Osteoblast (primary cell): ENCODE data around the gene CACNA1C. TPM values are rescaled to one million over a fixed set of nuclear protein-coding genes. Genes with fewer than 3 reads are reported as not detected.

Source experiments
- DNase-seq: peaks from one replicate; pipeline ENCODE4 v3.0.0; 2011; ENCODE audit warnings: low spot score, mixed read lengths; ENCODE audit not compliant: insufficient read length; ENCODE audit errors: missing footprints
- H2AFZ ChIP-seq: 2 replicates; pipeline ENCODE4 v1.6.0; 2011; ENCODE audit warnings: mild to moderate bottlenecking, low read length
- H3K27ac ChIP-seq: 2 replicates; pipeline ENCODE4 v1.5.1; 2011; ENCODE audit warnings: mild to moderate bottlenecking, low read depth, low read length, moderate library complexity
- H3K27me3 ChIP-seq: 2 replicates; pipeline ENCODE4 v1.6.0; 2012; ENCODE audit warnings: mild to moderate bottlenecking, control low read depth, inconsistent platforms, low read length, moderate library complexity; ENCODE audit not compliant: insufficient read depth
- H3K36me3 ChIP-seq: 2 replicates; pipeline ENCODE4 v1.5.1; 2011; ENCODE audit warnings: mild to moderate bottlenecking, low read length, control low read depth, moderate library complexity; ENCODE audit not compliant: insufficient read depth
- H3K4me1 ChIP-seq: 2 replicates; pipeline ENCODE4 v1.5.1; 2011; ENCODE audit warnings: mild to moderate bottlenecking, low read length, control low read depth, moderate library complexity; ENCODE audit not compliant: insufficient read depth
- H3K4me2 ChIP-seq: 2 replicates; pipeline ENCODE4 v1.6.0; 2011; ENCODE audit warnings: mild to moderate bottlenecking, low read length; ENCODE audit not compliant: insufficient read depth
- H3K4me3 ChIP-seq: fragments of 200-600 bp; sonication (generic); 3 replicates; pipeline ENCODE4 v1.5.1; 2012; ENCODE audit warnings: mild to moderate bottlenecking, low read length, inconsistent platforms; ENCODE audit not compliant: insufficient read depth
- H3K79me2 ChIP-seq: 2 replicates; pipeline ENCODE4 v1.6.0; 2012; ENCODE audit warnings: mild to moderate bottlenecking, low read length, control low read depth, inconsistent platforms; ENCODE audit not compliant: insufficient read depth
- H3K9me3 ChIP-seq: 2 replicates; pipeline ENCODE4 v1.5.1; 2011; ENCODE audit warnings: low read depth, low read length, control low read depth
- H4K20me1 ChIP-seq: 2 replicates; pipeline ENCODE4 v1.6.0; 2012; ENCODE audit warnings: mild to moderate bottlenecking, low read length, control low read depth; ENCODE audit not compliant: insufficient read depth
- total RNA-seq: library from RNA; depleted of rRNA; stranded (reverse); fragments of >200 nt; gene quantifications from 2 replicates; pipeline ENCODE4 v1.2.3, GENCODE V29; 2012
- TF ChIP-seq, protein P1 (sequence below): IDR thresholded peaks from 2 replicates; pipeline ENCODE4 v1.5.1; 2011; ENCODE audit warnings: mild to moderate bottlenecking, low read depth, low read length, moderate library complexity; ENCODE audit errors: extremely low read depth

The CACNA1C gene
- total RNA-seq, 1 donor: 19.2 TPM

GRCh38 chr12:2395354-2395977, 342.7 kb downstream of the CACNA1C start:
- Histone ChIP-seq H3K27me3 (no peaks in the 10 kb centered on the region), H3K9me3 (no peaks in the 10 kb centered on the region), H3K79me2 (peaks cover under 1% of the 10 kb centered on the region), H4K20me1 (peaks cover 40% of the 10 kb centered on the region), H3K4me2 (no peak overlapping the region), H3K4me3 (no peak overlapping the region), H3K36me3 (no peaks in the 10 kb centered on the region), H3K4me1 (peaks cover 20% of the 10 kb centered on the region), H3K27ac (no peak overlapping the region), H2AFZ (no peak overlapping the region)
- DNase-seq: no peak
- TF ChIP-seq, protein P1, sequence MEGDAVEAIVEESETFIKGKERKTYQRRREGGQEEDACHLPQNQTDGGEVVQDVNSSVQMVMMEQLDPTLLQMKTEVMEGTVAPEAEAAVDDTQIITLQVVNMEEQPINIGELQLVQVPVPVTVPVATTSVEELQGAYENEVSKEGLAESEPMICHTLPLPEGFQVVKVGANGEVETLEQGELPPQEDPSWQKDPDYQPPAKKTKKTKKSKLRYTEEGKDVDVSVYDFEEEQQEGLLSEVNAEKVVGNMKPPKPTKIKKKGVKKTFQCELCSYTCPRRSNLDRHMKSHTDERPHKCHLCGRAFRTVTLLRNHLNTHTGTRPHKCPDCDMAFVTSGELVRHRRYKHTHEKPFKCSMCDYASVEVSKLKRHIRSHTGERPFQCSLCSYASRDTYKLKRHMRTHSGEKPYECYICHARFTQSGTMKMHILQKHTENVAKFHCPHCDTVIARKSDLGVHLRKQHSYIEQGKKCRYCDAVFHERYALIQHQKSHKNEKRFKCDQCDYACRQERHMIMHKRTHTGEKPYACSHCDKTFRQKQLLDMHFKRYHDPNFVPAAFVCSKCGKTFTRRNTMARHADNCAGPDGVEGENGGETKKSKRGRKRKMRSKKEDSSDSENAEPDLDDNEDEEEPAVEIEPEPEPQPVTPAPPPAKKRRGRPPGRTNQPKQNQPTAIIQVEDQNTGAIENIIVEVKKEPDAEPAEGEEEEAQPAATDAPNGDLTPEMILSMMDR: peak; percentile 85

- Histone ChIP-seq H3K4me2 (no peak overlapping the region), H3K4me1 (peaks cover 20% of the 10 kb centered on the region)
These were observed 343.7 kb downstream of the CACNA1C start for GRCh38 chr12:2396448-2396871.

DNA sequence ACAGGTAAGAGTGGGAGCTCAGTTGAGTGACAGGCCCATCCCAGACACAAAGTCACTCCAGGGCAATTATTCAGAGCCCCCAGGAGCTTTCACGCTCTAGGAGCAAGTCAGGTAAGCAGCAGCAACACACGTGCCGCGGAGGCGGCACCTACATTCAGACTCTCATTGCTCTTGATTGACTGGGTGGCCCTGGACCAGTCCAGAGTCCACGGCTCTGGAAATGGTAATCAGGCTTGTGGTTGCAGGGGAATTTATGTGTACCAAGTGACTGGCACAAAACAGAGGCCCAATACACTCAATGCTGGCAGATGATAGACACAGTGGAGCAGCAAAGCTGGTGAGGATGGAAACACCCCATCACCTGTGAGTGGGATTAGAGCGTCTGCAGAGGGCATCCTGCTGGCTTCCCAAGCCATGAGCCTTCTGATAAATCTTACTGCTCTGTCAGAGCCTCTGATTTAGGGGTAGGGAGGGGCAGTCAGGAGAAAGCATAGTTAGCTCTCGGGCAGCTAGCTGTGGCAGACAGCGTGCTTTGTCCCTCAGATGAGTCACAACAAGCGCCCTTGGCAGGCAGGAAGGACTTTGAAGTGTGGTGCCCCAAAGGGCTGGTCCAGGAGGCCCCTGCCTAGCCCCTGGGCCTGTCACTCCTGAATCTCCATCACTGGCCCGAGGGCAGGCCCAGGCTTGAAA, 344.7 kb downstream of the CACNA1C start:
- Histone ChIP-seq H3K4me2 (no peak overlapping the region), H3K27me3 (no peaks in the 10 kb centered on the region), H3K27ac (no peak overlapping the region), H4K20me1 (peaks cover 47% of the 10 kb centered on the region), H2AFZ (no peak overlapping the region), H3K9me3 (no peaks in the 10 kb centered on the region), H3K4me1 (peaks cover 20% of the 10 kb centered on the region), H3K36me3 (no peaks in the 10 kb centered on the region), H3K4me3 (no peak overlapping the region), H3K79me2 (no peaks in the 10 kb centered on the region)
- TF ChIP-seq, protein P1: no peak
- DNase-seq: peak; percentile 41

More at GRCh38 chr12:2396448-2396871, 343.7 kb downstream of the CACNA1C start:
- TF ChIP-seq, protein P1: no peak
- no peak for DNase-seq
- Histone ChIP-seq H2AFZ (no peak overlapping the region), H3K36me3 (no peaks in the 10 kb centered on the region), H3K9me3 (no peaks in the 10 kb centered on the region), H3K4me3 (no peak overlapping the region), H3K79me2 (no peaks in the 10 kb centered on the region), H3K27ac (no peak overlapping the region), H3K27me3 (no peaks in the 10 kb centered on the region), H4K20me1 (peaks cover 37% of the 10 kb centered on the region)

- H3K79me2 ChIP-seq: no peaks in the 10 kb centered on the region
These were observed 348.3 kb downstream of the CACNA1C start for GRCh38 chr12:2401040-2401439.

More at GRCh38 chr12:2401040-2401439, 348.3 kb downstream of the CACNA1C start:
- Histone ChIP-seq H3K4me1 (peaks cover 15% of the 10 kb centered on the region), H4K20me1 (peaks cover 48% of the 10 kb centered on the region), H2AFZ (no peak overlapping the region), H3K27me3 (no peaks in the 10 kb centered on the region), H3K9me3 (no peaks in the 10 kb centered on the region), H3K4me2 (no peak overlapping the region), H3K36me3 (peaks cover 3% of the 10 kb centered on the region), H3K27ac (no peak overlapping the region), H3K4me3 (no peak overlapping the region)
- TF ChIP-seq, protein P1: no peak
- no peak for DNase-seq
